Caco-2 (cell line): ENCODE data around the gene DEFB110. TPM values are rescaled to one million over a fixed set of nuclear protein-coding genes. Genes with fewer than 3 reads are reported as not detected.

Experiments
- BruUV-seq: library from RNA; stranded (reverse); fragments of 400-500 nt; replicated peaks from 2 replicates; lab custom pipeline; 2021; lab: Mats Ljungman, UMichigan
- CTCF ChIA-PET: fragments of 300-600 bp; sonication (Branson Sonifier 250); formaldehyde crosslinking; loops from one replicate; lab custom pipeline; 2022; ENCODE audit warnings: antibody characterized with exemption; lab: Charles Lee
- POLR2A ChIA-PET: fragments of 300-600 bp; sonication (Branson Sonifier 250); formaldehyde crosslinking; loops from one replicate; lab custom pipeline; 2022; ENCODE audit warnings: antibody characterized with exemption; lab: Charles Lee
- DNase-seq, 2 experiments: peaks; one replicate each; pipeline versions ENCODE4 v3.0.0 to v3.0.0-alpha.2; 2020 to 2022
- H3K27me3 ChIP-seq: replicated peaks from 2 replicates; pipeline ENCODE4 v1.6.0; 2011; ENCODE audit warnings: low read length; ENCODE audit not compliant: control insufficient read depth, insufficient read depth
- H3K36me3 ChIP-seq: 2 replicates; pipeline ENCODE4 v1.5.1; 2011; ENCODE audit warnings: low read length; ENCODE audit not compliant: control insufficient read depth, insufficient read depth
- H3K4me1 ChIP-seq: fragments of 250-450 bp; sonication (Bioruptor Pico); 2 replicates; pipeline ENCODE4 v1.5.1; 2020; ENCODE audit warnings: mild to moderate bottlenecking
- H3K4me3 ChIP-seq: 2 replicates; pipeline ENCODE4 v1.5.1; 2011; ENCODE audit warnings: low read depth, mild to moderate bottlenecking, control low read depth, low read length
- H3K9me3 ChIP-seq: fragments of 250-450 bp; sonication (Bioruptor Pico); 2 replicates; pipeline ENCODE4 v1.5.1; 2020; ENCODE audit warnings: mild to moderate bottlenecking, moderate library complexity
- H3K27ac Mint-ChIP-seq: one replicate; pipeline ENCODE4 v1.8.0; 2022; ENCODE audit warnings: mixed read lengths; ENCODE audit not compliant: unreplicated experiment
- H3K27me3 Mint-ChIP-seq: one replicate; pipeline ENCODE4 v1.8.0; 2022; ENCODE audit warnings: mixed read lengths; ENCODE audit not compliant: insufficient read depth, unreplicated experiment
- H3K36me3 Mint-ChIP-seq: one replicate; pipeline ENCODE4 v1.8.0; 2022; ENCODE audit warnings: mild to moderate bottlenecking, mixed read lengths; ENCODE audit not compliant: insufficient read depth, unreplicated experiment
- H3K4me1 Mint-ChIP-seq: one replicate; pipeline ENCODE4 v1.8.0; 2022; ENCODE audit warnings: low read depth, mixed read lengths; ENCODE audit not compliant: unreplicated experiment
- H3K4me3 Mint-ChIP-seq: one replicate; pipeline ENCODE4 v1.8.0; 2022; ENCODE audit warnings: mild to moderate bottlenecking, moderate library complexity, mixed read lengths; ENCODE audit not compliant: unreplicated experiment
- H3K9me3 Mint-ChIP-seq: one replicate; pipeline ENCODE4 v1.8.0; 2022; ENCODE audit warnings: mixed read lengths; ENCODE audit not compliant: unreplicated experiment
- intact Hi-C: fragments of 100-400 bp; cut with micrococcal nuclease; formaldehyde crosslinking; loops from one replicate; pipeline ENCODE4 v1.10.0; 2022; ENCODE audit not compliant: unreplicated experiment
- total RNA-seq: library from RNA; stranded (reverse); gene quantifications from 2 replicates; pipeline ENCODE4 v1.2.3, GENCODE V29; 2022
- TF ChIP-seq, protein P1 (sequence below), 2 experiments: fragments of 200-600 bp in 1 of 2; IDR thresholded peaks; 1 replicate in 1 of 2; 2 replicates in 1 of 2; pipeline versions ENCODE4 v1.5.1 to v1.8.0; 2011 to 2022; ENCODE audit warnings: antibody characterized with exemption in 1 of 2, control low read depth in 1 of 2, inconsistent platforms in 1 of 2, low read depth in 1 of 2, low read length in 1 of 2, mild to moderate bottlenecking in 1 of 2, moderate library complexity in 1 of 2; ENCODE audit not compliant: insufficient read depth in 1 of 2, severe bottlenecking in 1 of 2, unreplicated experiment in 1 of 2

DEFB110 gene
- total RNA-seq, 1 experiment from 2014 or later = not detected

- ChIA-PET CTCF (no interaction called here), POLR2A (no interaction called here)
- DNase-seq = peak; percentile 40 to 52
- TF ChIP-seq, protein P1, sequence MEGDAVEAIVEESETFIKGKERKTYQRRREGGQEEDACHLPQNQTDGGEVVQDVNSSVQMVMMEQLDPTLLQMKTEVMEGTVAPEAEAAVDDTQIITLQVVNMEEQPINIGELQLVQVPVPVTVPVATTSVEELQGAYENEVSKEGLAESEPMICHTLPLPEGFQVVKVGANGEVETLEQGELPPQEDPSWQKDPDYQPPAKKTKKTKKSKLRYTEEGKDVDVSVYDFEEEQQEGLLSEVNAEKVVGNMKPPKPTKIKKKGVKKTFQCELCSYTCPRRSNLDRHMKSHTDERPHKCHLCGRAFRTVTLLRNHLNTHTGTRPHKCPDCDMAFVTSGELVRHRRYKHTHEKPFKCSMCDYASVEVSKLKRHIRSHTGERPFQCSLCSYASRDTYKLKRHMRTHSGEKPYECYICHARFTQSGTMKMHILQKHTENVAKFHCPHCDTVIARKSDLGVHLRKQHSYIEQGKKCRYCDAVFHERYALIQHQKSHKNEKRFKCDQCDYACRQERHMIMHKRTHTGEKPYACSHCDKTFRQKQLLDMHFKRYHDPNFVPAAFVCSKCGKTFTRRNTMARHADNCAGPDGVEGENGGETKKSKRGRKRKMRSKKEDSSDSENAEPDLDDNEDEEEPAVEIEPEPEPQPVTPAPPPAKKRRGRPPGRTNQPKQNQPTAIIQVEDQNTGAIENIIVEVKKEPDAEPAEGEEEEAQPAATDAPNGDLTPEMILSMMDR (IDR thresholded peaks at IDR 0.05; ENCODE audit: insufficient read depth in 1 of 2, low read depth in 1 of 2, low read length in 1 of 2, severe bottlenecking in 1 of 2, unreplicated experiment in 1 of 2) = peak; percentile 39 to 47
- H3K36me3 ChIP-seq = no peaks in the 10 kb centered on the region
- BruUV-seq = no TSS peak
- Mint-ChIP-seq H3K4me3 (no peak overlapping the region), H3K4me1 (no peaks in the 10 kb centered on the region), H3K27ac (no peak overlapping the region), H3K9me3 (no peaks in the 10 kb centered on the region), H3K27me3 (peaks cover 10% of the 10 kb centered on the region), H3K36me3 (no peaks in the 10 kb centered on the region)
- intact Hi-C loops = loop anchor here (2.0 kb wide), 1 partner anchor 408 kb away; no protein-coding TSS in a partner anchor
- H3K4me3 ChIP-seq = no peak overlapping the region
- no peaks in the 10 kb centered on the region for H3K9me3 ChIP-seq
- no peaks in the 10 kb centered on the region for H3K27me3 ChIP-seq
- H3K4me1 ChIP-seq = no peaks in the 10 kb centered on the region
Measured at GRCh38 chr6:50030777-50031562, 9.2 kb upstream of the DEFB110 start.

- Histone ChIP-seq H3K27me3 (no peaks in the 10 kb centered on the region), H3K9me3 (no peaks in the 10 kb centered on the region), H3K4me3 (no peak overlapping the region), H3K36me3 (no peaks in the 10 kb centered on the region), H3K4me1 (no peaks in the 10 kb centered on the region)
- H3K27ac Mint-ChIP-seq = no peak overlapping the region
- no peaks in the 10 kb centered on the region for H3K9me3 Mint-ChIP-seq
- POLR2A ChIA-PET = no interaction called here
- TF ChIP-seq, protein P1 (IDR thresholded peaks at IDR 0.05; ENCODE audit: insufficient read depth in 1 of 2, low read depth in 1 of 2, low read length in 1 of 2, severe bottlenecking in 1 of 2, unreplicated experiment in 1 of 2) = no peak
- H3K36me3 Mint-ChIP-seq = no peaks in the 10 kb centered on the region
- no peaks in the 10 kb centered on the region for H3K4me1 Mint-ChIP-seq
- no peak for DNase-seq
- BruUV-seq = no TSS peak
- CTCF ChIA-PET = no interaction called here
- H3K4me3 Mint-ChIP-seq = no peak overlapping the region
- H3K27me3 Mint-ChIP-seq = peaks cover 10% of the 10 kb centered on the region
- intact Hi-C loops = loop anchor here (2.0 kb wide), 1 partner anchor 408 kb away; no protein-coding TSS in a partner anchor
Measured at GRCh38 chr6:50030350-50030749, 8.6 kb upstream of the DEFB110 start.

DNA sequence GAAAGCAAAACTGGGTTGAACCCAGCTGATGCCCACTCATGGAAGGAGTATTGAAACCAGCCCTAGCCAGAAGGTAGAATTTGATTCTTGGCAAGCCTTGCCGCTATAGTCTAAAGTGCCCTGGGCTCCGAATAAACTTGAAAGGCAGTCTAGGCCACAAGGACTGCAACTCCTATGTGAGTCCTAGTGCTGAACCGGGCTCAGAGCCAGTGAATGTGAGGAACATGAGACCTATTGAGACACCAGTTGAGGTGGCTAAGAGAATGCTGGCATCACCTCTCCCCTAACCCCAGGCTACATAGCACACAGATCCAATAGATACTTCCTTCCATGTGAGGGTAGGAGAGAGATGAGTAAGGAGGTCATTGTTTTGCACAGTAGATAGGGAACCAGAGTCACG is 3.5 kb upstream of the DEFB110 start:
- BruUV-seq = no TSS peak
- H3K27me3 ChIP-seq = no peaks in the 10 kb centered on the region
- H3K36me3 ChIP-seq = no peaks in the 10 kb centered on the region
- Mint-ChIP-seq H3K4me3 (no peak overlapping the region), H3K4me1 (no peaks in the 10 kb centered on the region), H3K27me3 (no peaks in the 10 kb centered on the region), H3K27ac (no peak overlapping the region), H3K9me3 (no peaks in the 10 kb centered on the region), H3K36me3 (no peaks in the 10 kb centered on the region)
- H3K4me3 ChIP-seq = no peak overlapping the region
- intact Hi-C loops = no loop called here
- no peaks in the 10 kb centered on the region for H3K4me1 ChIP-seq
- ChIA-PET POLR2A (no interaction called here), CTCF (no interaction called here)
- H3K9me3 ChIP-seq = no peaks in the 10 kb centered on the region
- DNase-seq = no peak
- TF ChIP-seq, protein P1 (IDR thresholded peaks at IDR 0.05; ENCODE audit: insufficient read depth in 1 of 2, low read depth in 1 of 2, low read length in 1 of 2, severe bottlenecking in 1 of 2, unreplicated experiment in 1 of 2) = no peak
